HG03521 (cell line): Measurements from ENCODE around the gene POLR2H.

Experiments used
- ATAC-seq: cut with Tn5 transposase; IDR thresholded peaks from one replicate; pipeline ENCODE4 v1.9.1; 2021; ENCODE audit warnings: mild to moderate bottlenecking, moderate library complexity; ENCODE audit not compliant: unreplicated experiment

The POLR2H gene

DNA sequence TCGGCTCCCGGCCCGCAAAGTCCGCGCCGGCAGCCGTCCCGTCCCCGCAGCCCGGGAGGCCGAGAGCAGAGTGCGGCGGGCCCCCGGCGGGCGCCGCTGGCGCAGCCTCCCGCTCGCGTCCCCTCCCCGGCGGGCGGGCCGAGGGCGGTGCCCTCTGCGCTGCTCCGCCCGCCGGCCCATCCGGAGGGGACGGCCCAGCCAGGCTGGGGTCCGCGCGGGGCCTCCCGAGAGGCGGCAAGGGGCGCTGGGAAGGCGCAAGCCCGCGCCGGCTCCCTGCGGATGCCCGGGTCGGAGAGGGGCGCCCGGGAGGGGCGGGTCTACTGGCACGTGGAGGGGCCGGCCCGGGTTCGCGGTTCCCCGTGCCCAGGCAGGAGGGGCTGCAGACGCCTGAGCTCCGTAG lies at the start of gene POLR2H, which contains the start of gene CLCN2:
TSS of gene POLR2H (plus strand) at position 179 of the 400 bp plus-strand sequence. CDS start 1,783 bp downstream, outside the sequence.
TSS of gene CLCN2 (minus strand) at position 74 of the 400 bp plus-strand sequence. CDS start 126 bp downstream, outside the sequence.
- peak; percentile 24 for ATAC-seq

- peak; percentile 81 for ATAC-seq
These were observed 47.2 kb upstream of the POLR2H start, which contains the start of gene EIF4G1 for GRCh38 chr3:184314363-184314699. Gene EIF4G1, plus strand, starts transcription at chr3:184314606. Its CDS starts 1,191 bp downstream, at chr3:184315797.

GRCh38 chr3:184314700-184315542 lies 46.6 kb upstream of the POLR2H start:
- peak; percentile 9 for ATAC-seq

DNA sequence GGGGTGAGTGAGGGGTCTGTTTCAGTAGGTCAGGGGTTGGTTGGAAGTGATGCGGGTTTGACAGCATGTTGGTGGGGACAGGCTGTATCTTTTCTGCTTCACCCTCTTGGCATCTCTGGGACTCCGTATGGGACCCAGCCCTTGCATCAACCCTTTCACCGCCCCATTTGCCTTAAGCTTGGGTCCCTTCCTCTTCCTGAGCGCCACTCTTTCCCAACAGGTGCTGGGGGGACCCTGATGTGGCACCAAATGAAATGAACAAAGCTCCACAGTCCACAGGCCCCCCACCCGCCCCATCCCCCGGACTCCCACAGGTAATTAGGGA lies 46.0 kb upstream of the POLR2H start:
- ATAC-seq: no peak

- no peak for ATAC-seq
These were observed 45.4 kb upstream of the POLR2H start for GRCh38 chr3:184315871-184316661.

GRCh38 chr3:184316792-184317191 lies 44.7 kb upstream of the POLR2H start:
- ATAC-seq: no peak

DNA sequence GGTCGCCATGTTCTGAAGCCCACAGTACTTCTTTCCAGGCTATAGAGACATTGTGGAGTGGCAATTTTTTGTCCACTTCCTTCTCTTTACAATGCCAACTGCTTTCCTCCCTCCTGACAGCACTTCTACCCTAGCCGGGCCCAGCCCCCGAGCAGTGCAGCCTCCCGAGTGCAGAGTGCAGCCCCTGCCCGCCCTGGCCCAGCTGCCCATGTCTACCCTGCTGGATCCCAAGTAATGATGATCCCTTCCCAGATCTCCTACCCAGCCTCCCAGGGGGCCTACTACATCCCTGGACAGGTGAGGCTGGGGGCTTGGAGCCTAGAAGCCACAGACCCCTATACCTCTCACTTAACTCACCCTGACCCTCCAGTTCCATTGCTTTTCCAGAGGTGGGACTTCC lies 44.3 kb upstream of the POLR2H start:
- no peak for ATAC-seq

DNA sequence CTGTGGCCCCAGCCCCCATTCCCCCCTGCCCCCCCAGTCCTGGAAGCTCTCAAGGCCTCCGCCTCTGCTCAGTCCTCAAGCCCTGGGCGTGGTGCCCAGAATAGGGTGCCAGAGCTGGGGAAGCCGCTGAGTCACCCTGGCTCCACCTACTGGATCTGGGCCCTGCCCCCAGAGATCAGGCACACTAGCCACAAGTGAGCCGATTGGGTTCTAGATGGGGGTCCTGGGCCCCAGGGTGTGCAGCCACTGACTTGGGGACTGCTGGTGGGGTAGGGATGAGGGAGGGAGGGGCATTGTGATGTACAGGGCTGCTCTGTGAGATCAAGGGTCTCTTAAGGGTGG lies 41.4 kb upstream of the POLR2H start:
- ATAC-seq: no peak

- ATAC-seq: no peak
These were observed 39.8 kb upstream of the POLR2H start for GRCh38 chr3:184321666-184322065.

DNA sequence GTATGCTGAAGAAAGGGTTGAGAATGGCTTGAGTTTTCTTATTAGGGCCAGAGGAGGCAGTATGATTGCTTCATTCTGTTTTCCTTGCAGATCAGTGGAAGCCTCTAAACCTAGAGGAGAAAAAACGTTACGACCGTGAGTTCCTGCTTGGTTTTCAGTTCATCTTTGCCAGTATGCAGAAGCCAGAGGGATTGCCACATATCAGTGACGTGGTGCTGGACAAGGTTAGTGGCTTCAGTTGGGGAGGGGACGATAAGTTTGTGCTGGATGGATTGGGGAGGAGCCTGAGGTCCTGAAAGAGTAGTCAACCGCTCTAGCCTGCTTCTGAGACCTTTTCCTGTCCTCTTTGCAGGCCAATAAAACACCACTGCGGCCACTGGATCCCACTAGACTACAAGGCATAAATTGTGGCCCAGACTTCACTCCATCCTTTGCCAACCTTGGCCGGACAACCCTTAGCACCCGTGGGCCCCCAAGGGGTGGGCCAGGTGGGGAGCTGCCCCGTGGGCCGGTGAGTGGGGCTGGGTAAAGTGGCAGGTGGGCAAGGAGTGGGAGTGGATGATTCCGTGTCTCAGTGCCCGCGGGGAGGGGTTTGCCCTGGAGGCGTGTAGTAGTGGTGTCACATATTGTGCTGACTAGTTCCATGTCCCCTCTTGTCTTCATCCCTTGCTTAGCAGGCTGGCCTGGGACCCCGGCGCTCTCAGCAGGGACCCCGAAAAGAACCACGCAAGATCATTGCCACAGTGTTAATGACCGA lies 38.6 kb upstream of the POLR2H start:
- no peak for ATAC-seq

GRCh38 chr3:184323696-184324095 lies 37.8 kb upstream of the POLR2H start:
- no peak for ATAC-seq

- no peak for ATAC-seq
These were observed 36.2 kb upstream of the POLR2H start for GRCh38 chr3:184325269-184325668.

DNA sequence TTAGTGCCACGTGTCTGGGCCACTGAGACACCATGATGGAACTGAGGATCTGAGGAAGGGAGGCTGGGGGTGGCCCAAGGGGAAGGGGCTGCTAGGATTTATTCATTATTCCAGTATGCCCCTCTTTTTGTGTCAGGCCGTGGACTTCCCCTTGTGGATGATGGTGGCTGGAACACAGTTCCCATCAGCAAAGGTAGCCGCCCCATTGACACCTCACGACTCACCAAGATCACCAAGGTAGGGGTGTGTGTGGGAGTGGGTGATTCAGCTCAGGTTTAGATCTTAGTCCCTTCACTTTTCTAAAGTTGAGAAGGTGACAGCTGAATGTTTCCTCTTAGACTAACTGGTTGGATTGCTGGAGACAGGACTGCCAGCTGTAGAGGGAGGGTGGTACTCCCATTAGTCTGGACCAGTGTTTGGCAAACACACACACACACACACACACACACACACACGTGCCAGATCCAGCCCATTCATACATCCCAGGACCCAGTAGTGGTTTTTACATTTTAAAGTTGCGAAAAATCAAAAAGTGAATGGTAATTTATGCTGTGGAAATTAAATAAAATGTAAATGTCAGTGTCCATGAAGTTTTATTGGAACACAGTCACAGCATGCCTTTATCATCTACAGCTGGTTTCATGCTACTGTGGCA lies 35.7 kb upstream of the POLR2H start:
- ATAC-seq: no peak

GRCh38 chr3:184327171-184327570 lies 34.3 kb upstream of the POLR2H start:
- ATAC-seq: no peak

DNA sequence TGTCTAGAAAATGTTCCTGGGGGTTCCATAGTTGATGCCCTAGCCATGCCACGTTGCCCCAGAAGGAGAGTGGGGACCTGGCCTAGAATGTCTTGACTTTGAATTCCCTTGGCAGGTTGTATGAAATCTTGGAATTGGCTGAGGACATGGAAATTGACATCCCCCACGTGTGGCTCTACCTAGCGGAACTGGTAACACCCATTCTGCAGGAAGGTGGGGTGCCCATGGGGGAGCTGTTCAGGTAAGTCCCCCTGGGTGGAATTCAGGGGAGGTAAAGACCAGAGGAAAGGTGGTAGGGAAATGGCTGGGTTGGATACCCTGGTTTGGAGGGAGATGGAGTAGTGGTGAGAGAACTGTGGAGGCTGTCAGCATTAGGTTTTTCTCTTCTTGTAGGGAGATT lies 33.0 kb upstream of the POLR2H start:
- no peak for ATAC-seq

DNA sequence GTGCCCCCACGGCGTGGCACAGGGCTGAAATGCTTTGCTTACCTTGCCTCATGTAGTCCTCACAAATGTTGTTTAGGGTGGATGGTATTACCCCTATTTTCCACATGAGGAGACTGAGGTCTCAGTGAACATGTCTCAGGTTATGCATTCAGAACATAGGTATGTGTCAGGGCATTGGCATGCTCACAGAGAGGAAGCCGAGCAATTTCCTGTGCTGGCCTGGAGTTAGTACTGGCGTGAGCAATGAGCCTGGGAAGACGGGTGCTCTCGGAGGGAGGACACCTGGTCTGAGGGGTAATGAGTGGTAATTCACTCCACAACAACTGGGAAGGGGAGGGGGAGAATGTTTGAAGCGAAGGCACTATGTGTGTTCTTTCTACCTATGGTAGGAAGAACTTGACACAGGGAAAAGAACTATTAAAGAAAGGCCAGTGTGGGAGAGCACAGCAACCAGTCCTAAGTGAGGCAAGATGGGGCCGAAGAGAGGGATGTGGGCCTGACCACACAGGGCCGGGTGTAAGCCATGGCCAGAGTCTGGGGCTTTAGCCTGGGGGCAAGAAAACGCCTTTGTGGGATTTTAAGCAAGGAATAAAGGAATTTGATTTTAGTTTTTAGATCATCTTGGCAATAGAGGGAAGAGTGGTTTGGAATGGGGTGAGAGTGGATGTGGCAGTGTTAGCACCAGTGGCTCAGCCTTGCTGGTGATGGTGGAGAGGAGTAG lies 29.0 kb upstream of the POLR2H start:
- ATAC-seq: no peak

- ATAC-seq: no peak
These were observed 28.3 kb upstream of the POLR2H start for GRCh38 chr3:184333190-184333589.

DNA sequence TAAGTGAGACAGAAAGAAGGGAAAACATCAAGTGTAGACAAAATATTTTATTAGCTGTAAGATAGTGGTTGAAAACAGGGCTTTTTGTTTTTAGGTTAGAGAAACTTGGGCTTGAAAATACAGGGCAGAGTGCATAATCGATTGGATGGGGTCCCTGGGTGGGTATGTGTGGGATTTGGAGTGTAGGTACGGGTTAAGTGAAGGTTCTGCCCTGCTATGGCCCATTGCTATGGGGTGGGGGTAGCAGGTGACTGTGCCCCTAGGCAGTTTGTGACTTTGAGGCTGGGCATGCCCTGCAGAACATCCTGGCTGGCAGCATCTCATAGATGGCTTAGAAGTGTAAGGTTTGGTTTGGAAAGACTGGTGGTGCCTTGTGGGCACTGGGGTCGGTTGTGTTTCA lies 27.8 kb upstream of the POLR2H start:
- ATAC-seq: no peak

GRCh38 chr3:184334470-184335158 lies 26.9 kb upstream of the POLR2H start:
- ATAC-seq: no peak

DNA sequence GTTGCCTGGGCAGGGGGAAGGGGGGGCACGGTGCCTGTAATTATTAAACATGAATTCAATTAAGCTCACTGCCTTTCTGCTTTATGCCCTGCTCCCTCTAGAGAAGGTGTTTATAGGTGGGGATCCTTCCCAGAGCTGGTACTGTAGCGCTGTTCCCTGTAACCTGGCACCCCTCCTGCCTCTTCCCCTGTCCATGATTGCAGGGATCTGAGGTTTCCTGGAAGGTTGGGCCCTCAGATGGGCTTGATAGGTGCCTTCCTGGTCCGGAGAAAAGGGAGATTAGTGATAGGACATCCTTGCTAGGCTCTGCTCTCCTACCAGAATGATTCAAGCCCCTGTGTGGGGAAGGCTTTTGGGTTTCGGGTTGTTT lies 26.2 kb upstream of the POLR2H start:
- ATAC-seq: no peak
